ENCODE measurements around the gene SMARCC1. TPM values are rescaled to one million over a fixed set of nuclear protein-coding genes. Genes with fewer than 3 reads are reported as not detected.
"Not testable (repeated sequence)": the region's sequence is repeated elsewhere in the genome, so short reads cannot be mapped to it uniquely, and the experiment has no call there.

SMARCC1 gene
- total RNA-seq (2021; ENCODE audit: unreplicated experiment) (84.2 TPM), Bru-seq, nascent RNA (percentile 84 among the genes with signal in this experiment), BruChase-seq, experiment 1, labeled RNA remaining after a 2-hour chase (percentile 73 among the genes with signal in this experiment), BruChase-seq, experiment 2, labeled RNA remaining after a 6-hour chase (percentile 81 among the genes with signal in this experiment)
- 45.4 TPM for polyA plus RNA-seq (2012; ENCODE audit: insufficient read length)
- long read RNA-seq, full-length matches to known transcripts, result 29 of 198 reads
- long read RNA-seq, partial matches to known transcripts, result 98 of 198 reads
- long read RNA-seq, other reads (novel, unspliced or antisense), result 71 of 198 reads

DNA sequence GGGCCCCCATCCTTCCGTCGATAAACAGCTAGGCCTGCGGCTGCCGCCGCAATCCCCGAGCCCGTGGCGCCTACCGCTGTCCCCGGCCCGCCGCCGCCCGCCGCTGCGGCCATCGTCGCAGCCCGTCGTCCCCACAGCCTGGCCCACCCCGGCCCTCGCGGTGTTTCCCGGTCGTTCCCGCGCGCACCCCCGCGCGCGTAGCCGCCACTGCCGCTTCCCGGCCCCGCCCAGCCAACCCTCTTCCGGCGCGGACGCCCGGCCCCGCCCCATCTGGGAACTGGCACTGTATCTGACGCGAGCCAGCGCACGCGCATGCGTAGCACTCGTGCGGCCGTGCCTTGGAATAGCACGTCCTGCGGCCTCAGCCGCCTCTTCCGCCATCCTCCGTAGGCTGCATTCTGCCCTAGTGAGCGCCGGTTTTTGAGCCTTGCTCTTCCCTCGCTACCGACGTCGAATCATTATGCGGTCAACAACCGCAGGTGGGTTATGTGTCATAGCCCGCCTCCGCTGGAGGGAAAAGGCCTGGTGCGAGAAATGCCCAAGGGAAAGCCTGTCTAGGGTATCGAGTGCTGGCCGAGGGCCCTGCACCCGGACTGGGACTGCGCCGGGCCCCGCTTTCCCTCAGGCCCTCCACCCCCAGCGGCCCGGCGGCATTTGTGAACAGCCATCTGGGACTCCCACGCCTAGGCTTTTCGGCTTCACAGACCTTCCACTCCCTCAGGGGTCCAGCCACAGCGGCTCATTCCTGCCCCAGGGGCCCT is at the start of gene SMARCC1:
Gene SMARCC1 (minus strand): TSS at position 209 of the 761 bp plus-strand sequence. CDS start 96 bp downstream, at position 113.
- Histone ChIP-seq H3K27ac (ENCODE audit: low read length) (peak within 1 kb of the TSS; percentile 93), H3K9me3 (ENCODE audit: control insufficient read depth, insufficient read depth, low read depth, low read length) (no peaks in the 10 kb centered on the region), H3K27me3 (ENCODE audit: control insufficient read depth, insufficient read depth, low read length) (no peaks in the 10 kb centered on the region), H3K36me3 (ENCODE audit: control insufficient read depth, insufficient read depth, low read length) (peaks cover 11% of the 10 kb centered on the region), H3K4me3 (ENCODE audit: low read depth in 2 of 2, low read length in 2 of 2) (peak within 1 kb of the TSS; percentile 68 to 86), H3K4me1 (ENCODE audit: control insufficient read depth, insufficient read depth, low read length) (peaks cover 6% of the 10 kb centered on the region; the same call in 1 of the 2 replicates)
- TF ChIP-seq SIN3A (IDR thresholded peaks at IDR 0.05; ENCODE audit: borderline replicate concordance, insufficient read depth, low read depth, low read length), result peak; percentile 13; the same call in 1 of the 2 replicates
- TF ChIP-seq, protein P1, sequence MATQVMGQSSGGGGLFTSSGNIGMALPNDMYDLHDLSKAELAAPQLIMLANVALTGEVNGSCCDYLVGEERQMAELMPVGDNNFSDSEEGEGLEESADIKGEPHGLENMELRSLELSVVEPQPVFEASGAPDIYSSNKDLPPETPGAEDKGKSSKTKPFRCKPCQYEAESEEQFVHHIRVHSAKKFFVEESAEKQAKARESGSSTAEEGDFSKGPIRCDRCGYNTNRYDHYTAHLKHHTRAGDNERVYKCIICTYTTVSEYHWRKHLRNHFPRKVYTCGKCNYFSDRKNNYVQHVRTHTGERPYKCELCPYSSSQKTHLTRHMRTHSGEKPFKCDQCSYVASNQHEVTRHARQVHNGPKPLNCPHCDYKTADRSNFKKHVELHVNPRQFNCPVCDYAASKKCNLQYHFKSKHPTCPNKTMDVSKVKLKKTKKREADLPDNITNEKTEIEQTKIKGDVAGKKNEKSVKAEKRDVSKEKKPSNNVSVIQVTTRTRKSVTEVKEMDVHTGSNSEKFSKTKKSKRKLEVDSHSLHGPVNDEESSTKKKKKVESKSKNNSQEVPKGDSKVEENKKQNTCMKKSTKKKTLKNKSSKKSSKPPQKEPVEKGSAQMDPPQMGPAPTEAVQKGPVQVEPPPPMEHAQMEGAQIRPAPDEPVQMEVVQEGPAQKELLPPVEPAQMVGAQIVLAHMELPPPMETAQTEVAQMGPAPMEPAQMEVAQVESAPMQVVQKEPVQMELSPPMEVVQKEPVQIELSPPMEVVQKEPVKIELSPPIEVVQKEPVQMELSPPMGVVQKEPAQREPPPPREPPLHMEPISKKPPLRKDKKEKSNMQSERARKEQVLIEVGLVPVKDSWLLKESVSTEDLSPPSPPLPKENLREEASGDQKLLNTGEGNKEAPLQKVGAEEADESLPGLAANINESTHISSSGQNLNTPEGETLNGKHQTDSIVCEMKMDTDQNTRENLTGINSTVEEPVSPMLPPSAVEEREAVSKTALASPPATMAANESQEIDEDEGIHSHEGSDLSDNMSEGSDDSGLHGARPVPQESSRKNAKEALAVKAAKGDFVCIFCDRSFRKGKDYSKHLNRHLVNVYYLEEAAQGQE (IDR thresholded peaks at IDR 0.05; ENCODE audit: insufficient read depth in 1 of 2, low read depth in 2 of 2, low read length in 1 of 2), result no peak
- TF ChIP-seq POLR2AphosphoS5 (IDR thresholded peaks at IDR 0.05; ENCODE audit: low read depth, low read length), result peak; percentile 90
- TF ChIP-seq, protein P2, sequence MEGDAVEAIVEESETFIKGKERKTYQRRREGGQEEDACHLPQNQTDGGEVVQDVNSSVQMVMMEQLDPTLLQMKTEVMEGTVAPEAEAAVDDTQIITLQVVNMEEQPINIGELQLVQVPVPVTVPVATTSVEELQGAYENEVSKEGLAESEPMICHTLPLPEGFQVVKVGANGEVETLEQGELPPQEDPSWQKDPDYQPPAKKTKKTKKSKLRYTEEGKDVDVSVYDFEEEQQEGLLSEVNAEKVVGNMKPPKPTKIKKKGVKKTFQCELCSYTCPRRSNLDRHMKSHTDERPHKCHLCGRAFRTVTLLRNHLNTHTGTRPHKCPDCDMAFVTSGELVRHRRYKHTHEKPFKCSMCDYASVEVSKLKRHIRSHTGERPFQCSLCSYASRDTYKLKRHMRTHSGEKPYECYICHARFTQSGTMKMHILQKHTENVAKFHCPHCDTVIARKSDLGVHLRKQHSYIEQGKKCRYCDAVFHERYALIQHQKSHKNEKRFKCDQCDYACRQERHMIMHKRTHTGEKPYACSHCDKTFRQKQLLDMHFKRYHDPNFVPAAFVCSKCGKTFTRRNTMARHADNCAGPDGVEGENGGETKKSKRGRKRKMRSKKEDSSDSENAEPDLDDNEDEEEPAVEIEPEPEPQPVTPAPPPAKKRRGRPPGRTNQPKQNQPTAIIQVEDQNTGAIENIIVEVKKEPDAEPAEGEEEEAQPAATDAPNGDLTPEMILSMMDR (IDR thresholded peaks at IDR 0.05), result no peak
- TF ChIP-seq TCF7L2 (IDR thresholded peaks at IDR 0.05; ENCODE audit: low read depth, low read length), result peak; percentile 58; the same call in 1 of the 2 replicates
- CTCF ChIA-PET, result no interaction called here
- intact Hi-C loops (cut with micrococcal nuclease; ENCODE audit: unreplicated experiment) (no loop called here), in situ Hi-C loops (cut with HindIII; ENCODE audit: low pct_unique_long_range_greater_than_20kb, low sequenced_read_pairs) (no loop called here)
- DNase-seq (ENCODE audit: low read depth, low spot score) (peak; percentile 67), ATAC-seq (peak; percentile 97)
- POLR2A ChIA-PET, result no interaction called here
- BruUV-seq (replicated peaks), result TSS peak; percentile 84

- H3K4me3 ChIP-seq (ENCODE audit: low read depth in 2 of 2, low read length in 2 of 2); BruUV-seq (replicated peaks); DNase-seq (ENCODE audit: low read depth, low spot score); POLR2A ChIA-PET; intact Hi-C loops (cut with micrococcal nuclease; ENCODE audit: unreplicated experiment); in situ Hi-C loops (cut with HindIII; ENCODE audit: low pct_unique_long_range_greater_than_20kb, low sequenced_read_pairs); ATAC-seq; H3K27ac ChIP-seq (ENCODE audit: low read length); CTCF ChIA-PET; H3K9me3 ChIP-seq (ENCODE audit: control insufficient read depth, insufficient read depth, low read depth, low read length); H3K4me1 ChIP-seq (ENCODE audit: control insufficient read depth, insufficient read depth, low read length); H3K27me3 ChIP-seq (ENCODE audit: control insufficient read depth, insufficient read depth, low read length): not testable (repeated sequence)
- H3K36me3 ChIP-seq (ENCODE audit: control insufficient read depth, insufficient read depth, low read length), result peaks cover 19% of the 10 kb centered on the region
Observed at GRCh38 chr3:47829482-47829881, 47.8 kb upstream of the SMARCC1 start.

All from Panc1 (cell line).